ENCODE measurements around the gene POTEJ.
"Not testable (repeated sequence)": the region's sequence is repeated elsewhere in the genome, so short reads cannot be mapped to it uniquely, and the experiment has no call there.

DNA sequence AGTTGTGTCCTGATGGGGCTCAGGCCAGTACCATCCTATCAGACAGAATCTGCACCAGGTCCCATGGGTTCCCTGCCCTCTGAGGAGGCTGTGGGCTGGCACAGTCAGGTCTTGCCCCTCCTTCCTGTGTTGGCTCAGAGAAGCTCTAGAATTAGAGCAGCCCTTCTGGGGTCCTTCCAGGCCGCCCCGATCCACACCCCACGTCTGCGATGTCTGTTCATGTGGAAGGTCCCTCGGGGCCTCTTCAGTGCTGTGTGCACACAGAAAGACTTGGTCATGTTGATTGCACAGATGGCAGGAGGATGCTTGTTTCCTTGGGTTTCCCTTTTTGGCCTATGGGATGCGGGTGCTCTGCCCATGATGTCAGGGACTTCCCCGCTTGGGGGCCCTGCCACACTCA, 32.1 kb upstream of the POTEJ start:
- TF ChIP-seq POLR2A (IDR thresholded peaks at IDR 0.05) = not testable (repeated sequence)
- TF ChIP-seq, protein P1, sequence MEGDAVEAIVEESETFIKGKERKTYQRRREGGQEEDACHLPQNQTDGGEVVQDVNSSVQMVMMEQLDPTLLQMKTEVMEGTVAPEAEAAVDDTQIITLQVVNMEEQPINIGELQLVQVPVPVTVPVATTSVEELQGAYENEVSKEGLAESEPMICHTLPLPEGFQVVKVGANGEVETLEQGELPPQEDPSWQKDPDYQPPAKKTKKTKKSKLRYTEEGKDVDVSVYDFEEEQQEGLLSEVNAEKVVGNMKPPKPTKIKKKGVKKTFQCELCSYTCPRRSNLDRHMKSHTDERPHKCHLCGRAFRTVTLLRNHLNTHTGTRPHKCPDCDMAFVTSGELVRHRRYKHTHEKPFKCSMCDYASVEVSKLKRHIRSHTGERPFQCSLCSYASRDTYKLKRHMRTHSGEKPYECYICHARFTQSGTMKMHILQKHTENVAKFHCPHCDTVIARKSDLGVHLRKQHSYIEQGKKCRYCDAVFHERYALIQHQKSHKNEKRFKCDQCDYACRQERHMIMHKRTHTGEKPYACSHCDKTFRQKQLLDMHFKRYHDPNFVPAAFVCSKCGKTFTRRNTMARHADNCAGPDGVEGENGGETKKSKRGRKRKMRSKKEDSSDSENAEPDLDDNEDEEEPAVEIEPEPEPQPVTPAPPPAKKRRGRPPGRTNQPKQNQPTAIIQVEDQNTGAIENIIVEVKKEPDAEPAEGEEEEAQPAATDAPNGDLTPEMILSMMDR (IDR thresholded peaks at IDR 0.05) = not testable (repeated sequence)
